IMR-90 (cell line): ENCODE results near the gene RINT1. TPM values are rescaled to one million over a fixed set of nuclear protein-coding genes. Genes with fewer than 3 reads are reported as not detected.

Experiments
- ATAC-seq: fragments of 200-7000 bp; cut with Tn5 transposase; 2 replicates; pipeline ENCODE4 v1.9.1; 2020; ENCODE audit warnings: low read depth, mild to moderate bottlenecking, moderate library complexity
- BruUV-seq: library from RNA; stranded (reverse); fragments of 400-500 nt; replicated peaks from 2 replicates; lab custom pipeline; 2021; lab: Mats Ljungman, UMichigan
- CTCF ChIA-PET: fragments of 300-600 bp; formaldehyde crosslinking; extraction: SDS; loops from one replicate; lab custom pipeline; 2021; ENCODE audit warnings: antibody characterized with exemption; lab: Yijun Ruan, JAX
- POLR2A ChIA-PET: fragments of 300-600 bp; sonication (Branson Sonifier 250); formaldehyde crosslinking; loops from one replicate; lab custom pipeline; 2022; ENCODE audit warnings: antibody characterized with exemption; ENCODE audit not compliant: unreplicated experiment; lab: Charles Lee
- DNase-seq: peaks from one replicate; pipeline ENCODE4 v3.0.0; 2013
- H2AFZ ChIP-seq: replicated peaks from 2 replicates; pipeline ENCODE3; 2013; ENCODE audit warnings: low read length, mild to moderate bottlenecking; ENCODE audit not compliant: poor library complexity
- H2AK5ac ChIP-seq: 2 replicates; pipeline ENCODE4 v1.6.1; 2013; ENCODE audit warnings: low read depth, low read length, inconsistent platforms
- H2AK9ac ChIP-seq: replicated peaks from 2 replicates; pipeline ENCODE3; 2013; ENCODE audit warnings: mild to moderate bottlenecking, low read depth, low read length, moderate library complexity; ENCODE audit not compliant: poor library complexity
- H2BK120ac ChIP-seq: 2 replicates; pipeline ENCODE4 v1.6.1; 2013; ENCODE audit warnings: low read depth, low read length, inconsistent platforms
- H2BK15ac ChIP-seq: 3 replicates; pipeline ENCODE4 v1.6.1; 2013; ENCODE audit warnings: low read depth, low read length, inconsistent platforms
- H2BK20ac ChIP-seq: 2 replicates; pipeline ENCODE4 v1.6.1; 2013; ENCODE audit warnings: low read depth, mild to moderate bottlenecking, inconsistent platforms, low read length, moderate library complexity
- H2BK5ac ChIP-seq: 2 replicates; pipeline ENCODE4 v1.6.1; 2013; ENCODE audit warnings: mild to moderate bottlenecking, low read depth, low read length, inconsistent platforms; ENCODE audit not compliant: poor library complexity, severe bottlenecking
- H3K14ac ChIP-seq: replicated peaks from 2 replicates; pipeline ENCODE4 v1.6.1; 2013; ENCODE audit warnings: low read depth, low read length, inconsistent platforms
- H3K18ac ChIP-seq: 2 replicates; pipeline ENCODE4 v1.6.1; 2013; ENCODE audit warnings: low read depth, low read length, control low read depth
- H3K23ac ChIP-seq: 2 replicates; pipeline ENCODE4 v1.6.1; 2013; ENCODE audit warnings: low read depth, low read length, inconsistent platforms
- H3K27ac ChIP-seq: 2 replicates; pipeline ENCODE4 v1.5.1; 2013; ENCODE audit warnings: mild to moderate bottlenecking, control low read depth, low read length; ENCODE audit not compliant: insufficient read depth
- H3K27me3 ChIP-seq: 2 replicates; pipeline ENCODE4 v1.6.1; 2013; ENCODE audit warnings: low read length; ENCODE audit not compliant: control insufficient read depth, insufficient read depth
- H3K36me3 ChIP-seq: 2 replicates; pipeline ENCODE4 v1.6.1; 2013; ENCODE audit warnings: low read length, mixed read lengths; ENCODE audit not compliant: control insufficient read depth, insufficient read depth
- H3K4ac ChIP-seq: 2 replicates; pipeline ENCODE4 v1.6.1; 2013; ENCODE audit warnings: low read depth, low read length, inconsistent platforms
- H3K4me1 ChIP-seq: 2 replicates; pipeline ENCODE4 v1.6.1; 2013; ENCODE audit warnings: low read length, mixed read lengths; ENCODE audit not compliant: control insufficient read depth, insufficient read depth
- H3K4me2 ChIP-seq: 2 replicates; pipeline ENCODE4 v1.6.1; 2013; ENCODE audit warnings: low read depth, mild to moderate bottlenecking, control low read depth, low read length, moderate library complexity
- H3K4me3 ChIP-seq: 2 replicates; pipeline ENCODE4 v1.5.1; 2013; ENCODE audit warnings: low read depth, mild to moderate bottlenecking, control low read depth, low read length, moderate library complexity; ENCODE audit not compliant: insufficient read depth
- H3K56ac ChIP-seq: 2 replicates; pipeline ENCODE4 v1.6.1; 2013; ENCODE audit warnings: low read length, inconsistent platforms; ENCODE audit not compliant: insufficient read depth; ENCODE audit errors: extremely low read depth
- H3K79me1 ChIP-seq, 2 experiments: 2 replicates each; pipeline ENCODE4 v1.6.1; 2013; ENCODE audit warnings: low read length in 2 of 2, inconsistent platforms in 1 of 2, low read depth in 1 of 2
- H3K9ac ChIP-seq: 2 replicates; pipeline ENCODE4 v1.6.1; 2013; ENCODE audit warnings: low read depth, low read length, control low read depth
- H3K9me1 ChIP-seq: 2 replicates; pipeline ENCODE4 v1.6.1; 2013; ENCODE audit warnings: low read length, inconsistent platforms; ENCODE audit not compliant: insufficient read depth
- H3K9me3 ChIP-seq: 2 replicates; pipeline ENCODE4 v1.6.1; 2013; ENCODE audit warnings: low read length; ENCODE audit not compliant: control insufficient read depth, insufficient read depth
- H4K20me1 ChIP-seq: 2 replicates; pipeline ENCODE4 v1.6.1; 2013; ENCODE audit warnings: low read length, inconsistent platforms; ENCODE audit not compliant: insufficient read depth
- H4K5ac ChIP-seq: 2 replicates; pipeline ENCODE4 v1.6.1; 2013; ENCODE audit warnings: mild to moderate bottlenecking, low read depth, low read length, control low read depth
- H4K8ac ChIP-seq, 2 experiments: 2 replicates each; pipeline ENCODE4 v1.6.1; 2013; ENCODE audit warnings: low read depth in 2 of 2, low read length in 2 of 2, control low read depth in 1 of 2, inconsistent platforms in 1 of 2
- H4K91ac ChIP-seq: 2 replicates; pipeline ENCODE4 v1.6.1; 2013; ENCODE audit warnings: low read depth, low read length, inconsistent platforms; ENCODE audit not compliant: insufficient read depth
- BHLHE40 ChIP-seq: fragments of 150-350 bp; IDR thresholded peaks from 2 replicates; pipeline ENCODE4 v1.6.1; 2016; ENCODE audit warnings: mild to moderate bottlenecking, low read depth, low read length
- CTCF ChIP-seq: conservative IDR thresholded peaks from 2 replicates; pipeline ENCODE4 v1.5.1; 2012; ENCODE audit warnings: mild to moderate bottlenecking, low read depth, low read length, improper control_type of control experiment
- FOS ChIP-seq: fragments of 150-350 bp; IDR thresholded peaks from 2 replicates; pipeline ENCODE4 v1.6.1; 2016; ENCODE audit warnings: low read depth, low read length
- MXI1 ChIP-seq: IDR thresholded peaks from 2 replicates; pipeline ENCODE4 v1.6.1; 2012; ENCODE audit warnings: low read depth, mild to moderate bottlenecking, low read length, moderate library complexity, borderline replicate concordance
- POLR2A ChIP-seq: IDR thresholded peaks from 2 replicates; pipeline ENCODE4 v1.6.1; 2012; ENCODE audit warnings: mild to moderate bottlenecking, low read depth, low read length
- RAD21 ChIP-seq: IDR thresholded peaks from 2 replicates; pipeline ENCODE4 v1.6.1; 2012; ENCODE audit warnings: low read length, improper control_type of control experiment
- SMC3 ChIP-seq: fragments of 150-350 bp; IDR thresholded peaks from 2 replicates; pipeline ENCODE4 v1.6.1; 2016; ENCODE audit warnings: low read depth, mild to moderate bottlenecking, antibody characterized with exemption, low read length, moderate library complexity
- USF2 ChIP-seq: fragments of 150-350 bp; IDR thresholded peaks from 2 replicates; pipeline ENCODE4 v1.6.1; 2017; ENCODE audit warnings: mild to moderate bottlenecking, antibody characterized with exemption, low read length, low read depth
- WGBS, 2 experiments: methylation state at CpG; one replicate each; pipeline versions ENCODE4 v1.1.5 to v1.1.7; 2013; ENCODE audit warnings: missing lambda C conversion rate in 2 of 2; ENCODE audit not compliant: insufficient read length in 1 of 2; ENCODE audit errors: extremely low coverage in 2 of 2; 5-methylcytosine and 5-hydroxymethylcytosine counted together
- dilution Hi-C: fragments of 300-500 bp; cut with HindIII; formaldehyde crosslinking; loops from one replicate; pipeline ENCODE4 v1.14.3; 2018; ENCODE audit warnings: low sequenced_read_pairs; ENCODE audit not compliant: unreplicated experiment
- in situ Hi-C: fragments of 300-500 bp; cut with MboI; formaldehyde crosslinking; loops from 3 replicates; pipeline ENCODE4 v1.14.3; 2019; ENCODE audit warnings: low sequenced_read_pairs, inconsistent platforms, mixed read lengths
- intact Hi-C: fragments of 100-400 bp; cut with micrococcal nuclease; formaldehyde crosslinking; loops from 2 replicates; pipeline ENCODE4 v1.10.0; 2022
- polyA plus RNA-seq, 3 experiments: library from polyadenylated mRNA; depleted of rRNA; stranded (reverse); fragments of >200 nt; gene quantifications; 2 replicates each; pipeline ENCODE4 v1.2.3, GENCODE V29; 2012; ENCODE audit warnings: low replicate concordance in 1 of 3
- total RNA-seq: library from RNA; depleted of rRNA; stranded (reverse); fragments of >200 nt; gene quantifications from 2 replicates; pipeline ENCODE4 v1.2.3, GENCODE V29; 2012

Gene RINT1
- total and polyA plus RNA-seq, 2 of the 4 experiments (the other 2 are of a cell fraction): 15.9 to 23.1 TPM

- H3K9me1 ChIP-seq: no peaks in the 10 kb centered on the region; the same call in 1 of the 2 replicates
- no peak overlapping the region for H3K4me3 ChIP-seq
- H4K20me1 ChIP-seq: no peaks in the 10 kb centered on the region
- peaks cover 3% of the 10 kb centered on the region for H3K4me1 ChIP-seq
- H3K18ac ChIP-seq: peak overlapping the region; percentile 96
- H4K91ac ChIP-seq: peak overlapping the region; percentile 86
- peak overlapping the region; percentile 79 for H3K27ac ChIP-seq
- H3K9ac ChIP-seq: peak overlapping the region; percentile 49
- H3K9me3 ChIP-seq: no peaks in the 10 kb centered on the region
- peak overlapping the region; percentile 86 for H3K4me2 ChIP-seq
- H2AFZ ChIP-seq: peak overlapping the region; percentile 84
- intact Hi-C loops: loop anchor here (1.0 to 5.0 kb wide), 3 partner anchors 87 to 565 kb away; no protein-coding TSS in a partner anchor
- H3K79me1 ChIP-seq: peaks cover 6 to 36% of the 10 kb centered on the region in 2 experiments; a peak in 3 of 4 replicates
- in situ Hi-C loops: no loop called here
- H3K36me3 ChIP-seq: peaks cover 2% of the 10 kb centered on the region
- peak overlapping the region; percentile 75; the same call in 1 of the 2 replicates for H3K23ac ChIP-seq
- dilution Hi-C loops: no loop called here
- no TSS peak for BruUV-seq
- peak overlapping the region; percentile 89 for H3K14ac ChIP-seq
- POLR2A ChIA-PET: no interaction called here
- no peaks in the 10 kb centered on the region for H3K27me3 ChIP-seq
- ATAC-seq: peak; percentile 95
- H3K56ac ChIP-seq: peak overlapping the region; percentile 46
- no peak overlapping the region for H2AK9ac ChIP-seq
- H2BK120ac ChIP-seq: peak overlapping the region; percentile 87
- H3K4ac ChIP-seq: peak overlapping the region; percentile 69
- peak overlapping the region; percentile 31 to 84; a peak in 3 of 4 replicates for H4K8ac ChIP-seq
- DNase-seq: peak; percentile 94
- TF ChIP-seq MXI1 (no peak), FOS (peak; percentile 58), CTCF (peak; percentile 64), POLR2A (no peak), RAD21 (peak; percentile 81), USF2 (no peak), BHLHE40 (0 out of 2 replicates have a peak, but pooled peaks have one; percentile 5), SMC3 (peak; percentile 53)
- peak overlapping the region; percentile 8 for H2AK5ac ChIP-seq
- WGBS, 2 experiments: 78% methylated on average over 2 of the region's 6 CpGs; no CpG with 5 or more reads in 1 of the 2 experiments
- peak overlapping the region; percentile 51 for H2BK20ac ChIP-seq
- CTCF ChIA-PET: interaction anchor here (0.7 to 1.2 kb wide), 4 partner anchors 32 to 565 kb away, joined by 3 to 6 read pairs (median 3); no protein-coding TSS in a partner anchor
- H2BK5ac ChIP-seq: peak overlapping the region; percentile 90
- peak overlapping the region; percentile 46; the same call in 2 of the 3 replicates for H2BK15ac ChIP-seq
- H4K5ac ChIP-seq: peak overlapping the region; percentile 92
These were observed 44.1 kb upstream of the RINT1 start for GRCh38 chr7:105487579-105488571.
